GM19240 (cell line): Measurements from ENCODE around the gene HDAC9.

Experiments used
- DNase-seq: peaks from one replicate; pipeline ENCODE4 v3.0.0; 2011; ENCODE audit warnings: low spot score; ENCODE audit not compliant: insufficient read length

The HDAC9 gene

DNA sequence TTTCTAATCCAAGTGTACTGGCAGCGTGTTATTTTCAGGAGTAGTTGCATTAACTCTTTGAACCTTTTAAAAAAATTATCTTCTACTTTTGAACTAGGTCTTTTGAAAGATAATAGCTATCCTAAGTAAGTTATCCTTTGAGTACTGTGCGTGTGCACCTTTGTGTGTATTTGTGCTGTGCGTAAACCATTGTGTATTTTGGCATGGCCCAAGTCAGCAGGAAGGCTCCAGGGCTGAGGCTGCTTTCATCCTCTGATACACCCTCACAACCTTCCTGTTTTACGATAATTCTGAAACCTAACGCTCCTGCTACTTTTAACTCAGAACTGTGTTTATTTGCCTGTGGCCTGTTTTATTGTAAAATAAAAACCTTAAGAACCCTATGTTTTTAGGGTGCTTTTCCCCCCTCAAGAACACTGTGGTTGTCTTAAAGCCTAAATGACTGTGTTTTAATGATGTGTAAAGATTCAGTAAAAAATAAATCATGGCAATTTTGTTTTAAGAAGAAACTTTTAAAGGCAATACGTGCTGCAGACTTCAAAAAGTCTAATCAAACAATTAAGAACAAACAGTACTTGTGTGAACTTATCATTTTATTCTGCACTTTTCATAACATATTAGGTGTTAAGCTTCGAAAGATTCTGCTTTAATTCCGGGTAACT lies 57.5 kb downstream of the HDAC9 start:
- DNase-seq, result no peak

DNA sequence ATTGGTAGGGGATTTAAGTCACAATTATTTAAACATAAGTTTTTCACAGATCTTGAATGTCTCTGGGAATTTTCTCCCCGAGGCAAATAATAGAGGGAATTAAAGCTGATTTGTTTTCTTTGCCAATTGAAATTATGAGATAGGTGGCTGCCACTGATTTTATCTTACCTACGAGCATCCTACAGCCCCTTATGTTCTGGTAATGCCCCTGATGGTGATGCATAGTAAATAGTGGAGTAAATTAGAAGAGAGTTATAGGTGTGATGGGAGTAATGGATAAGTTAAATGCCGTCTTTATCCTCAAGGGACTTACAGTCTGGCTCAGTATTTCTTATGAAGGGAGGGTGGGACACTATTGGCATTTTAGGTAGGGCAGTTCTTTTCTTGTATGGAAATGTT lies 58.1 kb downstream of the HDAC9 start:
- no peak for DNase-seq

GRCh38 chr7:18555120-18555519 lies 59.6 kb downstream of the HDAC9 start:
- no peak for DNase-seq

DNA sequence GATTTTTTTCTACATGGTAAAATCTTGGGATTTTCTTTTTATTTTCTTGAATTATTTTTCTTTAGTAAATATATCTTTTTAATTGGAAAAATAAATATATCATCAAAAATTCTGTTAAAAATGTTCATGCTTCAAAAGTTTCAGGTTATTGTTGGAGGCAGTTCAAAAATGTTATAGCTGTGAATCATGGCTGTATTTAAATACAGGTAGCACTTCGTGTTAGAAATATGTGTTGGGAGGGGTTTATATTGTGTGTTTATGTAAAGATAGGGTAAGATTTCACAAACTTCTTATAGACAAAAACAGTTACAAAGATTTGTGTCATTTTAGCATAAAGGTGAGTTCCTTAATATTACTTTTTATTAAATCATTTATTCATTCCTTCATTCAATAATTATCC lies 60.4 kb downstream of the HDAC9 start:
- DNase-seq, result no peak

GRCh38 chr7:18558503-18558902 lies 63.0 kb downstream of the HDAC9 start:
- DNase-seq, result no peak

DNA sequence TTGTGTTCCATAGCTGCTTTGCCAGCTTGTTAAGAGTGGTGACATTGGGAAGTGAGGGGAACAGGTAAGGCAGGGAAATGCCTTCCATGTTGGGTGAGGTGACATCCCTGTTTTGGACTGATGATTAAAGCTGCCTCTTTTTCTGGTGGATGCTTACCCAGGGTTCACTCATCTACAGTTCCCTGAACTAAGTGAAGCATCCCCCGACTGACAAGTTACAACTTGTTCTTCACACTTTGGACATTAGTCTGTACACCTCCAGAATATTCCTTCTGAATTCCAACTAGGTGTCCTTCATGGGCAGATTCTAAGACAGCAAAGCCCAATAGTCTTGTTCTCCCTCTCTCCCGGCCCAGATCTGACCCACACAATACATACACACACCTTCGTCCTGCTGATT lies 63.4 kb downstream of the HDAC9 start:
- DNase-seq, result no peak

DNA sequence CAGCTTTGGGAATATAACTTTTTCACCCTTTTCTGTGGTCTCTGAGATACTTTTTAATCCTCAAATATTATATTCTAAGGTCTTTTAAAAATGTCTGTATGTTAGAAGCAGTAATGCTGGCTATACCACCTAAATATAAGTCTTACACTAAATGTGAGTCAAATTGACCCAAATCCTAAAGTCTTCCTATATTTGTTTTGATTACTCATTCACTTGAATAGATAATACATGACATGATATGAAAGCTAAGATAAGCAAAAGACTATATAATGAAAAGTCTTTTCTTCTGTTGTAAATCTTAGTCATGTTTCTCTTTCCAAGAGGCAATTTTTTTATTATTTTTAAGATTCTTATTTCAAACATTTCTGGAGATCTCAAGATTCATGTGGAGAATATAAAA lies 64.2 kb downstream of the HDAC9 start:
- DNase-seq, result no peak

GRCh38 chr7:18564779-18565178 lies 69.2 kb downstream of the HDAC9 start:
- DNase-seq, result no peak

GRCh38 chr7:18565337-18565736 lies 69.8 kb downstream of the HDAC9 start:
- DNase-seq, result no peak

GRCh38 chr7:18566205-18566604 lies 70.7 kb downstream of the HDAC9 start:
- no peak for DNase-seq

- DNase-seq, result peak; percentile 17
Observed at GRCh38 chr7:18566829-18567228, 71.3 kb downstream of the HDAC9 start.

DNA sequence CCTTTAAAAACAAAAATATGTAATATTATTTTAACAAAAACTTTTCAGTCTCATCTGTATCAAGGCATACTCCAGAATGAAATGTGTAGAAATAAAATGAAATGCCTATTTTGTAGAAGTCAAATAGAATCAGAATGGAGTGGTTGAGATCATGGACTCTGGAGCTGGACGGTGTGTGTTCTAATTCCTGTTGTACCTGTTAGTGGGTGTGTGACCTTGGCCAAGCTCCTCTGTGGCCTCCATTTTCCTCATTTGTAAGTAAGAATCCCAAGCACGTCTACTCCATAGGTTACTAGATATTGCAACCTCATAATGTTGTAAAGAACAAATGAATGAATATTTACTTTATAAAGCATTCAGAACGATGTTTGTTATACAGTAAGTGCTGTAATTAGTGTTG lies 74.9 kb downstream of the HDAC9 start:
- no peak for DNase-seq

GRCh38 chr7:18570890-18571478 lies 75.4 kb downstream of the HDAC9 start:
- no peak for DNase-seq

DNA sequence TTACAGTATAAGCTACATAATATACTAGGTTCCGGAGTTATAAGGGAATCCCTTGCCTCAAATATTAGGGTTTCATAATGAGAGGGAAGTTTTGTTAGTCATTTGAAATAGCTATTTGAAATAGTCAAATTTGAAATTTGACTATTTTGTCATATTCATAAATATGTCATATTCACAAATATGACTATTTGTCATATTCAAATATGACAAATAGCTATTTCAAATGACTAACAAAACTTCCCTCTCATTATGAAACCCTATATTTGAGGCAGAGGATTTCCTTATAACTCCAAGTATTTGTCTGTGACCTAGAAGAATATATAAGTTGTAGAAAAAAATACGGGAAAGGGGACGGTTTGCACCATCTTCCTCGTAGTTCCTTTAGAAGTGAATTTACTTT lies 76.6 kb downstream of the HDAC9 start:
- DNase-seq, result no peak

DNA sequence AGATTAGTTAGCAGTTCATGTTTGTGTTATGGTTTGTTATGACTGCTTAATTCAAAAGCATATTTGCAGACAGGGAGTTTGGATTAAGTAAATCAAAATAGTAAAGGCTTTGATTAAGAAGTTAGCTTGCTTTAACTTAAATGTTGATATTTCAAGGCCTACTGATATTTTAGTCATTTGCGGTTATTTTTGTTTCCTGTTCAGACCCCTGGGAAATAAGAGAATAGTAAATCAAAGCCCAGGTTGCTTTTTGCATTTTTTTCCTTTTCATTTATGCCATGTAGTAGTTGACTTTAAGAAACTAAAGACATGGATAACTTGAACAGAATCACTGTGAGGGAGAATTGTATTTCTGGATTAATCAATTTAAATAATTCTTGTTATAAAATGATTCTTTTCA lies 77.3 kb downstream of the HDAC9 start:
- no peak for DNase-seq

- DNase-seq, result no peak
Observed at GRCh38 chr7:18573410-18574234, 78.1 kb downstream of the HDAC9 start.

DNA sequence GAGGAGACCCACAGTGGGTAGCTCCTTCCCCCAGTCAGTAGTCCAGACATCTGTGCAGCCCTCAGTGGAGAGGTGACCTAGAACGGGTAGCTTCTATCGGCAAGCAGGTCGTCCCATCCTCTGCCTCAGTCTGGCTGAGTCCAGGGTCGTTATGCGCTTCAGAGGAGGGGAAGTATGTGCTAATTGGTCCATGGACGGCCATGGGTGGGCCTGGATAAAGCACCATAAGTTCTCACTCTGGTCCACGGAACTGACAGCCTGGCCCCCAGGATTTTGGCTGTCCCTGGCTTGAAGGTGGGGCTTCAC lies 78.6 kb downstream of the HDAC9 start:
- no peak for DNase-seq

- DNase-seq, result no peak
Observed at GRCh38 chr7:18574676-18575075, 79.1 kb downstream of the HDAC9 start.

DNA sequence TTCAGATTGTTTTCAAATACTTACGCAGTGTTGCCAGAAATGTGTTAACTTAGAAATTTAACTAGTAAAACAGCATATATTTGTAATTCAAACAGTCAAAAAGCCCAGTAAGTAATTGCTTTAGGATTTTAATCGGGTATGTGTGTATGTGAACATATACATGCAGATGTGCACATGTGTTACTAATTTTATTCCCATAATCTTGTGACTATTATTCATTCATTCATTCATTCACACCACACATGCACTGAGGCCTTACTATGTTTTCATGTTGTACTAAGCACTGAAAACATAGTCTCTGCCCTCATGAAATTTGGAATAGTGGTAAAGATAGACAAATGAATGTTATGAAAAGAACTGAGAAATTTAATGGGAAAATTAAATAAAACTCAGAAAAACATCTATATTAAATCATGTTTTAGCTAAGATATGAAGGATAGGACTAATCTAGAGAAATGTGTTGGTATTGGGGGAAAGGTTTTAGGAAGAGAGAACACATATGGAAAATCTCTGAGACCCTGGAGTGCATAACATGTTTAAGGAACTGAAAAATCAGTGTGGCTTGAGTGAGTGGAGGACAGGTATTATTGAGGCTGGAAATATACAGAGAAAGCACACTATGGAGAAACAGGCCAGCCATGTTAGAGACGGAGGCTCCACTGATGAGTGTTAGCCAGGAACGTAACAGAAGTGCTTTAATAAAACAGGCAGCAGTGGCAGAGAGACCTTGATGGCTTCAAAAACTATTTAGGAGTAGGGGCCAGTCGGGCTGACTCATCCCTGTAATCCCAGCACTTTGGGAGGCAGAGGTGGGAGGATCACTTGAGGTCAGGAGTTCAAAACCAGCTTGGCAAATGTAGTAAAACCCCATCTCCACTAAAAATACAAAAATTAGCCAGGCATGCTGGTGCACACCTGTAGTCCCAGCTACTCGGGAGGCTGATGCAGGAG lies 80.3 kb downstream of the HDAC9 start:
- DNase-seq, result no peak

DNA sequence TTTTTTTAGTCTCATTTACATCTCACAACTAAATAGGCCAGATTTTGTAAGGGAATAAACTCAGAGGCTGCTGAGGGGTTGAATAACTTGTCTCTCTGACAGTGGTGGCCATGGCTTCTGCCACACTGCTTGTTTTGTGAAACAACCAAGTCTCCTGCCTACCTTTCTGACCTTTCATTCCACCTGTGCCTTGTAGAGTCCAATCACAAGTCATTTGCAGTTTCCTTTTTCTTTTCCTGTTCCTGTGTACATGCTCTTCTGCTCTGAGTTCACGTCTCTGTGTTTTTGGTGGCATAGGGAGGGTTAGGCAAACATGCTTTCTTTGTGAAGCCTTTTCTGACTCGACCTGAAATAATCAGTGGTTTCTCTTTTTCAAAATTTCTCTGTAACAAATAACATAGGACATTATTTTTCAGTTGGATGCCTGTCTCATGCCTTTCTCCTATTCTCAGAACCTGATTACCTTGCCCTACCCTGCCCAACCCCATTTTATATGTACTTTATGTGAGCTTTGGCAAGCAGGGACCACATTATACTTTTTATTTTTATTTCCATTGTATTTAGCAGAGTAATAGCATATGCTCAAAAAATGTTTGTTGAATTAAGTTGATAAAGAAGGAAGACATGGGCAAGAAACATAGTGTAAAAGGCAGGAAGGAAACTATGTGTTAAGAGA lies 81.7 kb downstream of the HDAC9 start:
- no peak for DNase-seq

DNA sequence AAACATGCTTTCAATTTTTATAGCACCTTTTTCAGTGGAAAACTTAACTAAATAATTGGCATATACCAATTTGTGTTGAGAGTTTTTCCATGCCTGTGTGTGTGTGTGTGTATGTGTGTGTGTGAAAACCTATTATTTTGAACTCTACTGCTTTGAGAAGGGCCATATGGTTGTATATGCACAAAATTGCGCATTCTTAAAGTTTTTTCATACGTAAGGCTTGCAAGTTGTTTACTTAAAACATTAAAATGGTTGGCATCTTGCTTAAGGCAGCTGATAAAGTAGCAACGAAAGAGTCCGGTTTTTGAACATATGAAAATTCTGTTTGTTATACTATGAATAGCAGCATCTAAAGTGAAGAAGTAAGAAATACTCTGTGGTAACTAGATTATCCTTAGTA lies 84.1 kb downstream of the HDAC9 start:
- DNase-seq, result no peak
